Transverse colon (tissue), 4 donors: ENCODE data around the gene KANK4. TPM values are rescaled to one million over a fixed set of nuclear protein-coding genes. Genes with fewer than 3 reads are reported as not detected.
"Not testable (repeated sequence)": the region's sequence is repeated elsewhere in the genome, so short reads cannot be mapped to it uniquely, and the experiment has no call there.

Experiments used
- DNase-seq: peaks from one replicate; pipeline ENCODE4 v3.0.0-alpha.2; 2019
- H3K27ac ChIP-seq, 4 donors: fragments of 200-600 bp; sonication (generic); 2 replicates each; pipeline ENCODE4 v1.5.1; 2016 to 2018; ENCODE audit warnings: inconsistent platforms in 4 of 4
- H3K27me3 ChIP-seq: fragments of 200-600 bp; sonication (generic); 2 replicates; pipeline ENCODE4 v1.5.1; 2017; ENCODE audit warnings: inconsistent platforms
- H3K36me3 ChIP-seq, 4 donors: fragments of 200-600 bp; sonication (generic); 2 replicates each; pipeline ENCODE4 v1.5.1; 2017 to 2019; ENCODE audit warnings: inconsistent platforms in 4 of 4
- H3K4me1 ChIP-seq, 4 donors: fragments of 200-600 bp; sonication (generic); 2 replicates each; pipeline ENCODE4 v1.5.1; 2017 to 2020; ENCODE audit warnings: inconsistent platforms in 4 of 4
- H3K4me3 ChIP-seq, 4 donors: fragments of 200-600 bp; sonication (generic); 1 replicate in 1 of 4; 2 replicates in 3 of 4; pipeline versions ENCODE4 v1.5.1 to v1.6.1; 2017 to 2019; ENCODE audit warnings: inconsistent platforms in 4 of 4
- H3K9me3 ChIP-seq, 2 donors: fragments of 200-600 bp; sonication (generic); 2 replicates each; pipeline ENCODE4 v1.5.1; 2017 to 2019; ENCODE audit warnings: inconsistent platforms in 2 of 2
- EP300 ChIP-seq: sonication (generic); formaldehyde crosslinking; IDR thresholded peaks from one replicate; pipeline ENCODE4 v1.6.1; 2017; ENCODE audit warnings: antibody characterized with exemption, low read depth
- POLR2A ChIP-seq: fragments of 450-650 bp; IDR thresholded peaks from one replicate; pipeline ENCODE4 v1.6.1; 2016; ENCODE audit warnings: antibody characterized with exemption, mild to moderate bottlenecking, moderate library complexity
- POLR2AphosphoS5 ChIP-seq, 3 donors: sonication (generic); formaldehyde crosslinking; IDR thresholded peaks; one replicate each; pipeline ENCODE4 v1.6.1; 2016; ENCODE audit warnings: antibody characterized with exemption in 3 of 3
- WGBS, 2 donors: methylation state at CpG; one replicate each; pipeline ENCODE4 v1.1.5; 2018; ENCODE audit warnings: low coverage in 1 of 2; 5-methylcytosine and 5-hydroxymethylcytosine counted together
- in situ Hi-C, 4 donors: fragments of 200-750 bp; cut with MboI; loops; one replicate each; pipeline versions ENCODE4 v1.15.0 to v1.15.1; 2017; ENCODE audit warnings: low sequenced_read_pairs in 3 of 4, low pct_ligation_motif_present in 1 of 4, low pct_unique_long_range_greater_than_20kb in 1 of 4
- intact Hi-C: fragments of 100-400 bp; cut with DNase I; formaldehyde crosslinking; loops from one replicate; pipeline ENCODE4 v1.15.1; 2023; ENCODE audit warnings: low total_unique reads
- total RNA-seq, 4 donors: library from RNA; depleted of rRNA; stranded (reverse); fragments of >200 nt; gene quantifications; one replicate each; pipeline ENCODE4 v1.1.0, GENCODE V29; 2016
- TF ChIP-seq, protein P1 (sequence below), 5 experiments: fragments of 200-600 bp in 3 of 5; fragments of 450-650 bp in 2 of 5; sonication (generic) in 3 of 5; IDR thresholded peaks; 1 replicate in 2 of 5; 2 replicates in 3 of 5; pipeline ENCODE4 v1.5.1; 2016 to 2017; ENCODE audit warnings: antibody characterized with exemption in 5 of 5, inconsistent platforms in 3 of 5, mild to moderate bottlenecking in 2 of 5, moderate library complexity in 1 of 5

Gene KANK4
- total RNA-seq, 4 donors from 2014 or later = 1.2 to 1.3 TPM; not detected in 2

DNA sequence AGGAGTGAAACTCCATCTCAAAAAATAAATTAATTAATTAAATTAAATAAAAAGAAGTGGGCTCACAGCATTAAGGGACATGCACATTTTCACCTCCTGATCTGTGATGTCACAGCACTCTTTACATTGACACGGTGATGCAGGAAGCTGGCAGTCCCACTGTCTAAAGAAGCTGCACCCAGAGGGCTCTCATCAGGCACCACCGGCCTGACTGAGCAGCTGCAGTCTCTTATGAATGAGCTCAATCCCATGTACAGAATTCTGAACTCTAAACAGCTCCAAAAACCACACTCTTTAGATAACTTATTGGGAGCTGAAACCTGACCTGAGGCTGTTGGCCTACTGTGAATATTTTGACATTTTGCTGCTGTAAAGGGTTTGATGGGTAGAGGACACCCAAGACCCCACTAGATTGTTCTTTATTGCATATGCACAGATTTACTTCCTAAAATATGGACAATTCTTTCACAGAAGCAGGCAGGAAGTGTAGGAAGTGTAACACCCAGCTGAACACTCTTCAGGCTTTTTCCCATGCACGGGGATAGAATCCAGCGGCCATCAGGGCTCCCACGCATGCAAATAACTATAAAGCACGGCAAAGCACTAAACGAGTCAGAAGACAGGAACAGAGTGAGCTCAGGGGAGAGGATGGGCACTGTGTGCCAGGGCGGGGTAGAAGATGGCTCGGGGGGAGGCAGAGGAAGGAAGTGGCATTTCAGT, 78.4 kb downstream of the KANK4 start:
- no peaks in the 10 kb centered on the region for H3K36me3 ChIP-seq
- in situ Hi-C loops = no loop called here

GRCh38 chr1:62239652-62240403, 79.4 kb downstream of the KANK4 start:
- H3K27ac ChIP-seq, H3K9me3 ChIP-seq, DNase-seq, H3K36me3 ChIP-seq, H3K4me3 ChIP-seq, in situ Hi-C loops, intact Hi-C loops, H3K27me3 ChIP-seq: not testable (repeated sequence)
- H3K4me1 ChIP-seq = peaks cover 0 to 12% (median 0%) of the 10 kb centered on the region in 4 donors
- WGBS, 2 donors = 91 to 100% methylated on average over 1 to 3 of the region's 3 CpGs

More for the DNA sequence above, 78.4 kb downstream of the KANK4 start:
- peaks cover 0 to 12% (median 0%) of the 10 kb centered on the region in 4 donors for H3K4me1 ChIP-seq
- H3K27me3 ChIP-seq = no peaks in the 10 kb centered on the region
- no peak overlapping the region for H3K4me3 ChIP-seq
- no peaks in the 10 kb centered on the region for H3K9me3 ChIP-seq
- H3K27ac ChIP-seq = no peak overlapping the region
- DNase-seq = no peak
- TF ChIP-seq, protein P1, sequence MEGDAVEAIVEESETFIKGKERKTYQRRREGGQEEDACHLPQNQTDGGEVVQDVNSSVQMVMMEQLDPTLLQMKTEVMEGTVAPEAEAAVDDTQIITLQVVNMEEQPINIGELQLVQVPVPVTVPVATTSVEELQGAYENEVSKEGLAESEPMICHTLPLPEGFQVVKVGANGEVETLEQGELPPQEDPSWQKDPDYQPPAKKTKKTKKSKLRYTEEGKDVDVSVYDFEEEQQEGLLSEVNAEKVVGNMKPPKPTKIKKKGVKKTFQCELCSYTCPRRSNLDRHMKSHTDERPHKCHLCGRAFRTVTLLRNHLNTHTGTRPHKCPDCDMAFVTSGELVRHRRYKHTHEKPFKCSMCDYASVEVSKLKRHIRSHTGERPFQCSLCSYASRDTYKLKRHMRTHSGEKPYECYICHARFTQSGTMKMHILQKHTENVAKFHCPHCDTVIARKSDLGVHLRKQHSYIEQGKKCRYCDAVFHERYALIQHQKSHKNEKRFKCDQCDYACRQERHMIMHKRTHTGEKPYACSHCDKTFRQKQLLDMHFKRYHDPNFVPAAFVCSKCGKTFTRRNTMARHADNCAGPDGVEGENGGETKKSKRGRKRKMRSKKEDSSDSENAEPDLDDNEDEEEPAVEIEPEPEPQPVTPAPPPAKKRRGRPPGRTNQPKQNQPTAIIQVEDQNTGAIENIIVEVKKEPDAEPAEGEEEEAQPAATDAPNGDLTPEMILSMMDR (IDR thresholded peaks at IDR 0.05) = no peak
- TF ChIP-seq EP300 = no peak
- no peak for TF ChIP-seq POLR2A
- no peak for TF ChIP-seq POLR2AphosphoS5 (IDR thresholded peaks at IDR 0.05)
- intact Hi-C loops = no loop called here
- 49% methylated on average over 9 of the region's 9 CpGs; no CpG with 5 or more reads in 1 of the 2 donors for WGBS, 2 donors

DNA sequence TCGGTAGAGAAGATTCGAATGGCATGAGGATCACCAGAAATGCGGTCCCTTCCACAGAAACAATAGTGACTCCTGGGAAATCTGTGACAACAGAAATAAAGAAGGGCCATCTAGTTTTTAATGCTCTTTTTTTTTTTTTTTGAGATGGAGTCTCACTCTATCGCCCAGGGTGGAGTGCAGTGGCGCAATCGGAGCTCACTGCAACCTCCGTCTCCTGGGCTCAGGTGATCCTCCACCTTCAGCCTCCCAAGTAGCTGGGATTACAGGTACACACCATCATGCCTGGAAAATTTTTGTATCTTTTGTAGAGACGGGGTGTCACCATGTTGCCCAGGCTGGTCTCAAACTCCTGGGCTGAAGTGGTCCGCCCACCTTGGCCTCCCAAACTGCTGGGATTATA, 80.7 kb downstream of the KANK4 start:
- Histone ChIP-seq H3K9me3 (no peaks in the 10 kb centered on the region), H3K4me3 (no peak overlapping the region), H3K4me1 (peaks cover 0 to 12% (median 0%) of the 10 kb centered on the region in 4 donors), H3K36me3 (no peaks in the 10 kb centered on the region), H3K27me3 (no peaks in the 10 kb centered on the region), H3K27ac (no peak overlapping the region)
- WGBS, 2 donors = 88 to 91% methylated on average over 4 to 9 of the region's 9 CpGs
- DNase-seq = no peak
- intact Hi-C loops (no loop called here), in situ Hi-C loops (no loop called here)
- TF ChIP-seq POLR2AphosphoS5 (IDR thresholded peaks at IDR 0.05) (no peak), EP300 (no peak), POLR2A (no peak)
- TF ChIP-seq, protein P1 (IDR thresholded peaks at IDR 0.05) = no peak

DNA sequence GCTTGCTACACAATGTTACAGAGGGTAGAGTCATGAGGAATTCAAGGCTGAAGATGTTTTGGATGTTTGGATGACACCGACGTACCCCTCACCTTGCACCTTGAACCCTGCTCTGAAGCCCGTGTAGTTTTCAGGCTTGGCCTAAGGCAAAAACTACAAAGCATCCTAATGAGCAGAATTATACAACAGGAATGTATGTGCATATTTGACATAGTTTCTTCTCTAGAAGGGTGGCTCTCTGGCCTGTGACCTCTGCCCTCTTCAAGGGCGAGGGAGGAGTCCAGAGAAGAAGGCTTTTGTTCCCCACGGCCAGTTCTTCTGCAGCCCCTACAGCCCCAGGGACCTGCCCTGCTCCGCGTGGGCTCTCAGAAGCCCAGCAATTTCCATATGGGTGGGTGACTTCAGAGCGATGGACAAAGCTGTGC, 81.3 kb downstream of the KANK4 start:
- H3K4me3 ChIP-seq = no peak overlapping the region
- H3K36me3 ChIP-seq = no peaks in the 10 kb centered on the region
- H3K27me3 ChIP-seq = no peaks in the 10 kb centered on the region
- peaks cover 0 to 12% (median 0%) of the 10 kb centered on the region in 4 donors for H3K4me1 ChIP-seq
- TF ChIP-seq POLR2A (no peak), POLR2AphosphoS5 (IDR thresholded peaks at IDR 0.05) (no peak), EP300 (no peak)
- TF ChIP-seq, protein P1 (IDR thresholded peaks at IDR 0.05) = no peak
- no peaks in the 10 kb centered on the region for H3K9me3 ChIP-seq
- WGBS, 2 donors = 77 to 100% methylated on average over 2 to 8 of the region's 8 CpGs
- intact Hi-C loops (no loop called here), in situ Hi-C loops (no loop called here)
- no peak for DNase-seq
- H3K27ac ChIP-seq = no peak overlapping the region
